ENCODE results near the gene C1QTNF3.
"Not testable (repeated sequence)": the region's sequence is repeated elsewhere in the genome, so short reads cannot be mapped to it uniquely, and the experiment has no call there.

Gene C1QTNF3

DNA sequence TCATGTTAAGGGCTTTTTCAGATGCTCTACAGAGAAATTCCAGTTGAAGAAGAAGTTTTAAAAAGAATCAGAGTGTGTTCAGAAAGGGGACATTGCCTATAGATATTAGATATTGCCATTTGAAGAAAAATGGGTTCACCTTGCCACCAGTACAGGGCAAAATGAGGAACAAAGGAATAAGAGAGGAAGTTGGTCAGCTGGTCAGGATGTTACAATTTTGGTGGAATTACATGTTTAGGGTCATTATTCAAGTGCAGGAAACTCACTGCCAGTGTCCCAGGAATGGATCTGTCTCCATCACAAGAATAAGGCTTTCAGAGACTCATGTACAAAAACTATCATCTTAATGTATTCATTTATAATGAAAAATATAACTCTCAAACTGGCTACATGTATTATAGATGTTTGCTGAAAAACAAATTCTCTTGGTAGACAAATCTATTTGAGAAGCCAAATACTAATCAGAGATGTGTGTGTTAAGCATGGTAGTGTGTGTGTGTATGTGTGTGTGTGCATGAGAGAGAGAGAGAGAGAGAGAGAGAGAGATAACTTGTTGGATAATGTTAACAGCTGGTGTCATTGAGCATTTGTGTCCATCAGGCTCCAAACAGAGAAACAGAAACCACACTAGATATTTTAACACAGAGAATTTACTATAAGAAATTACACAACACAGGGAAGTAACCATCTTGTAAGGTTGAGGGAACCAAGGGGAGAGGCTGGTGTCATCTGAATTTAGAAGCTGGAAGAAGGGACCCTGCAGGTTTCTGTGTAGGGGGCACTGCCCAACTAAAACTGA, 5.0 kb upstream of the C1QTNF3 start:
- peak; percentile 32 for DNase-seq

DNA sequence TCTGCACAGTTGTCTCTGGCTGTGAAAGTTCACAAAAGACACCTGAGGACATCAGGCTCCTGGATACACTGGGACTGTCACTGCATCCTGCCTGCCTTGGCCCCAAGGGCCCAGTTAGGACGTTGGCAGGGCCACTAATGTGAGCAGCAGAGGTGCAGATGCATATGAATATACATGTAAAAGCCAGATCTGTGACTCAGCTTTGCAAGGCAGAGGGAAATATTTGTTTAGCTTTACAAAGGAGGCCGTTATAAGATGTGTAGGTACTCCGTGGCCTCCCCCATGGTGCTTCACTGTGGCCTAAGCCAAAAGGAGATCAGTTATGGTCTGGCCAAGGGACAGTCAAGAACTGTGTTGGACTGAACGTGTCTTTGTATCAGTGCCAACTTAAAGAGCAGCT, 4.1 kb upstream of the C1QTNF3 start:
- DNase-seq = no peak

DNA sequence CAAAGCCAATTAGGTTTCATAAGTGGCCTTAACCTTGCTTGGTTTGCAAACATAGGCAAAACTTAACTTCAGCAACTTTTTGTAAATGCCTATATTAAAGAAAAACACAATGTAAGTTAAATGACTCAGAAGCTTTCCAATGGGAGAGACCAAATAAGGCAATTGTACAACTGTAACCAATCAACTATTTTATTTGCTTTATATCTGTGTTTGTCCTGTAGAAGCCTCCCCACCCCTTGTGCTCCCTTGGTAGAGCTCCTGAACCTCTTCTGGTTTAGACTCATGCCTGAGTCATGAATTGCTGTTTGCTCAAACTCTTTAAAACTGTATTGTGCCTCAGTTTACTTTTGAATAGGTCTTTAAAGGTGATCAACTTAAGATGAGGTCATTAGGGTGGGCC, 3.0 kb upstream of the C1QTNF3 start:
- DNase-seq = no peak

DNA sequence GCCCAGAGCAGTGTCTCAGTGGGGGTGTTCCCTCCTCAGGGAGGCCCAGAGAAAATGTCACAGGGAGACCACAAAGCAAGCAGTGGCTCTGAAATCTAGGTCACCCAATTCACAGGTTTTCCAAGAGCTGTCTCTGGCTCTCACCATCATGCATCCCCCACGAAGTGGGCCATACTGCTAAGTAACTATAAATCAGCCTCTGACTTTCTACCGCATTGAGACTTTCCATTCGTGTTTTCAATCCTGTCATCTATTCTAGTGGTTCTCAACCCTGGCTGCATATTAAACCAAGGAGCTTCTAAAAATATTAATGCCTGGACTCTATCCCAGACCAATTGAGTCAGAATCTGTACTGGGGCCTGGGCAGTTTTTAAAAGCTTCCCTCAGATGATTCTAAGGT, 2.0 kb upstream of the C1QTNF3 start:
- no peak for DNase-seq

DNA sequence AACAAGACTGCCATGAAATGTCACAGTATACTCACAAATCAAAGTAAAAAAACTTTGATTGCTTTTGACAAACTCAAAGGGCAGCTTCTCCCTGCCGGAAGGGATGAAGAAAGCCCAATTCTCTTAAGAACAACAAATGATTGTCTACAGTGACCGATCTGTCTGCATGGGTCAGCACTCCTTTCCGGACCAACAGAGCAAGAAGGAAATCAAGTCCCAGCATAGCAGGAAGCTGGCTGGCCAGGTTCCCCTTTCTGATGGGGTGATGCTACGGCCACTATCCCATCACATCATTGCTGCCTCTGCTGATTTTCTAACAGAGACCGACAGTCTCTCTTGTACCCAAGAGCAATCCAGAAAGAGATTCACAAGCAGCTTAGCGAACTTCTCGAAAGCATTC, 692 bp downstream of the C1QTNF3 start:
- DNase-seq = peak; percentile 53

DNA sequence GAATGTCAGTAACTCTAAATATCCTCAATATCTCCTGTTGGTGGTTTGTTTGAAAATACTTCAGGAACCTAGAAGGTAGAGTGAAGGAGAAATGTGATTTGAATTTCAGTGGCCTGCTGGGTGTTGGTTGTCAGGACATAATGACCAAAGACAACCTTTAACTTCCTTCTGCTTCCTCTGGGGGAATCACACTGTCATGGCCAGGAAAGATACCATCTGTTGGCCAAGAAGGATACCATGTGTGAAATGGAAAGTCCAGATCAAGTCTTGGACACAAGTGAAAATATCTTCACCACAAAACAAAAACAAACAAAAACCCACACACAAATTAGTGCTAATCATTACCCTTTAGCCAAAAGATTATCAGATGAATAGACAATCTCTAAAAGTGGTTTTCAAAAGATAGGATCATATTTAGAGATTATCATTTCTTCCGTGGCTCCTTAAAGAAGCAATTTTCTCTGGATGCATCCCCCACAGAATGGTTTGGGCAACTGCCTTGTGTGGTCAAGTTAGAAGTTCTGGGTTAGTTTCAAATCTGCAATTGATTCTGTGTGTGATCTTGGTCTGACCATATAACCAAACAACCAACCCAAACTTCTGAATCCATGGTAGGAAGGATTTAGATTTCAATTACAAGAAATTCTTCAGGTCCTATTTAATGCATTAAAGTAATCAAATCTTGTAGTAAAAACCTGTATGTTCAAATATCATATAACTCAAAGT, 1.6 kb downstream of the C1QTNF3 start:
- peak; percentile 16 for DNase-seq

DNA sequence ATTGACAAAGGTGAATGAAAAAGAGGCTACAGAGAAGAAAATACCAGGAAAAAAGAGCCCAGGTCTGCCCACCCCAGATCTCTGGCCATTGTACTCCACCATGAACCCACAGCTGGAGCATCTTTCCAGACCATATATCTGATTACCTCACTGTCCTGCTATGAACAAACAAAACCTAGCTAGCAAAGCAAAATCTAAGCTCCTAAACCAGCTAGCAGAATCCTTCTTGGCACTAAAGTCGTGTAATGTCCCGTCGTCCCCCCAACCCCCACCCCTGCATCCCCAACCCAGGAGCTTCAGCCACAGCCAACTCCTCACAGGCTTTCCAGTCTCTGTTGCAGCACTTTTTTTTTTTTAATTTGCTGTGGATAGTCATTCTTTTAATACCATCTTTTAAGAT, 2.5 kb downstream of the C1QTNF3 start:
- no peak for DNase-seq

DNA sequence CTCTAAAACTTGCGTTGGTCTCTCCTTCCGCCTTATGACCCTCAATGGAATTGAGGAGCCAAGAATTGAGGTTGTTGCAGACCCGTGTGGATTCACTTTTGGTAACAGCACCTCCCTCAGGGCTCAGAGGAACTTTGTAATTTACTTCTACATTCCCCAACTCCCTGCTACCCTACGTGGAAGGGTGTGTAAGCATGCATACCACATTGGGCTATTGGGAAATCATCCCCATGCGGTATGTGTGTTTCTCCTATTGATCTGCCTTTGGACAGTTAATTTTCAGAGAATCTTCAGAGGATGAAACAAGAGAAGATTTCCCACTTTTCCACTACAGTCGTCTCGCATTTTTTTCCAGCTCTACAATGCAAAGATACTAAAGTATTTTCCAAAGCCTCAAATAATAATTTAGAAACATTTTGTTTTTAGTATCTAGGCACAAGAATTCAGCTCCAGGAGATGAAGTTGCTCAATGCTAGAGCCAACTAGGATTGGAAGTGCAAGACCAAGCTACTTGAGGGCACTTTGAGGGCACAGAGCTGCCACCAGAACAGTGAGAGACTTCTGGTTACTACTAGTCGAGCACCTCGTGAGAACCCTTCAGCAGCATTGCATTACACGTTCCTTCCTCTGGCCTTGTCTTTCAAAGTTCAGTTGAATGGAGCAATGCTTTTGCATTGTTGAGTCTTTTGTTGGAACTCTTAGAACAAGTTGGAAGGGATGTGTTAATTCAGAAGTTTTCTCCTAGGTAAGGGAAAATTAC, 3.4 kb downstream of the C1QTNF3 start:
- DNase-seq = no peak

DNA sequence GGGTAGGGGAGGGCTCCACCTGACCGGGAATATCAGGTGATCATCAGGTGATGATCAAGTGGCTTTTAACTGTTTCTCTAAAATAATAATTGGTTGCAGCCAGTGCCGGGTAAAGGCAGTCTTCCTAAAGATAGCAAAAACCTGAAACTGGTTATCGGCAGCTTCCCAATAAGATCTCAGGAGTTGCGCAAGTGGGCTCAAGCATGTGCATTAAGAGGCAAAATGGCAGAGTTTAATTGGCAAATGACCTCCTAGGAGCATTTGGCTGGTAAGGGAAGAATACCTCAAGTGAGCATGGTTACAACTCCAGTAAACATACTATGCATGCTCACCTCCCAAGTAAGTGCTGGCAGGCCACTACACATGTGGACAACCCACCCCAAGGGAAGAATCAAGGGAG, 4.2 kb downstream of the C1QTNF3 start:
- no peak for DNase-seq

DNA sequence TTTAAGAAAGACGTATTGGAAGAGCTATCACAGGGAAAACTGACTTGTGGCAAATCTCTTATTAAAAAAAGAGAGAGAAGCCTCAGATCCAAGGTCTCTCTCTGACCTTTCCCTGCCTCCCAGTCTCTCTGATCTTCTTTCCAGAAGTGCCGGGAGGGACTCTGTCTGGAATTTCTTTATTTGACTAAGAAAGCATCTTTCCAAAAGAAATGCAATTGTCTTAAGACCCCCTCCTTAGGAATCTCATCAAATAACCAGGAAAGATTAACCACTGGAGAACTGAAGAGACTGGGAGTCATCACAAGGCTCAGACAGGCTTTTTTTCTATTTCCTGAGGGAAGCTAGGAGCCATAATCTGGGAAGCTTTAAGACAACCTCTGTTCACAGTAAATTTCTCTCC, 4.6 kb downstream of the C1QTNF3 start:
- DNase-seq = no peak

DNA sequence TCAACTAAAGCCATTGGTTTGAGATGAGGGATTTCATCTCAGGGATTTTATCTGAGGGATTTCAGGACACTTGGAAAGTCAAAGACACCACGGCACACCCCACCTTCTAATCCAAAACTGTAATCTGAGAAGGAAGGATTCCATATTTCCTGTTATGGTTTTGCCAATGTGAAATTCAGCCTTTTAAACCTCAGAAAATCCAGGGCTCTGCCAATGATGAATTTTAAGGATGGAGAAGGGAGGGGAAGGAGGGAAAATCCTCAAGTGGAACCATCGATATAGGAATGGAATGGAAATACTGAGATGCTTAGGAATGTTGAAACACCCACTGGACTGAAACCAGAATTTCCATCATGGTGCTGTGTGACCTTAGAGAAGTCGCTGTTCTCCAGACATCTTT, 5.3 kb downstream of the C1QTNF3 start:
- DNase-seq = no peak

DNA sequence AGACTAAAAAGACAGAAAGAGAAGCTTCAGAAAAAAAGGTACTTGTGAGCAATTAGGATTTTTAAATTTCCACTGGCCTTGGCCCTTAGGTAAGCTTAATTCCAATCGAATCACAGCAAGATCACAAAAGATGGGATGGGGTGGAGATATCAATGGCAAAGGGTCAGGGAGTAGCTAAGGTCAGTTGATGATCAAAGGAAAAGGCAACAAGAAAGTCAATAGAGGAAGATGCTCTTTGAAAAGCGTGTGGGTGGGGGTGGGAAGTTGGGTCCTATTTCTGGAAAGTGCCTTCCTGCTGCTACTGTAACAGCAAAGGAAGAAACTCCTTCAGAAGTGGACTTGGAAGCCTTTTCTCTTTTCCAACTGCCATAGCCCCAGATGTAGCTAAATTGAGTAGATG, 7.3 kb downstream of the C1QTNF3 start:
- DNase-seq = peak; percentile 45

DNA sequence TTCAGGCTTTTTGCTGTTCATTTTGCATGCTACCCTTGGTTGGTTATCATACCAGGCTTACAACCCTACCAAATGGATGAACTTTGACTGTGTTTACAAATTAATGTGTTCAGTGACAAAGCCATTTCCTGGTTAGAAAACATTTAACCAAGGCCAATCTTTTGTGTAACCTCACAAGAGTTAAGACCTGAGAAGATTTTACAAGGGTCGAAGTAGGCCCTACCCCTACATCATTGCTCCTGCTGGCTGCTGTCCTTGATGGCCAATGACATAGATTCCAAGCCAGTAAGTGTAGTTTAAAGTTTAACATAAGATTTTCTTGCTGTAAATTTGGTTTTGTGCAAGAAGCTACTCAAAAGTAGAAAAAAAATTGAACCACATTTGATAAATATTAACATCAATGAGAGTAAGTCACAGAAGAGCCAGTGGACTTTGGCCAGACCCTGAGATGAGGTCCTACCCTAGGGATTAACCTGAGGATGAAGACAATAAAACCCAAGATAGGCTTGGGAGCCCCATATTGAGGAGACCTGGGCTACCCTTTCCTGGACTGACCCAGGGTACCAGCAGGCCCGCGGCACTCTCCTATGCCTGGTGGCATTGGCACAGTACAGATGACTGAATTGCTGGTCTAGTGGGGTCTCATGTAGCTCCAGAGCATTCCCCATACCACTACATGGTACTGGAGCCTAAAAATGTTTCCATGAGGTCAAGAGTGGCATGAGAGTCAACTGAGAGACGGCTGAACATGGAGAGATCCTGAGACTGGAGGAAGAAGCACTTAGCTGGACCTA, 8.3 kb downstream of the C1QTNF3 start:
- no peak for DNase-seq

DNA sequence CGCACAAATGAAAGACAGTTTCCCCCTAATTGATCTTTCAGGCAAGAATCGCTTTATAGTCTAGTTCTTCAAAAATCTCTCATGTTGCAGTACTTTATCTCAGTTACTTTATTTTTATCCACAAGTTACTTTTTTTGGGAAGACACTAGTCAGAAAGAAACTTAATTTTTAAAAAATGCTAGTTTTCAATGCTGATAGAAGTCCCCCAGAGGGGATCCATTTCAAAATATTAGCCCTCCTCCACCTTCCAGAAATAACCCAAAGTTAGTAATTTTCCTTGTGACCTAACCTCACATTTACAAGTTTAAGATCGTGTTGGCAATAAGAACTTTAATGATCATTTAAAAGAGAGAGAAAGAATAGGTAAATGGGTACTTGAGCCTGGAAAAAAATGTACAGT, 11.0 kb downstream of the C1QTNF3 start:
- no peak for DNase-seq

DNA sequence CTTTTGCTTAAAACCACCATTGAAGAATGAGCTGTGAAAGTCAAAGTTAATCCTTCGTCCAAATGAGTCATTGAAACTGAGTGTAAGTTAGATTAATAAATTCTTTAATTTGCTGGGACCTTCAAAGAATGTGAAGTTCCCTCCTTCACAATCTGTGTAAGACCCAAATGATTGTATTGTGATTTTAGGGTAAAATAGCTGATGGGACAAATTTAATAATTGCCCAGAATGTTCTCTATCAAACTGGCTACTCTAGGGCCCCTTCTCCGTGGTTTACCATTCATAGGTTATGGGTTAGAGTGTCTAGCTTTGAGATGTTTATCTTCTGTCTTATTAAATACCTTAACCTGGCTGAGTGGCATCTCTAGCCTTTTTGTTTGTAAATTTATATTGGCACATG, 11.9 kb downstream of the C1QTNF3 start:
- DNase-seq = no peak

DNA sequence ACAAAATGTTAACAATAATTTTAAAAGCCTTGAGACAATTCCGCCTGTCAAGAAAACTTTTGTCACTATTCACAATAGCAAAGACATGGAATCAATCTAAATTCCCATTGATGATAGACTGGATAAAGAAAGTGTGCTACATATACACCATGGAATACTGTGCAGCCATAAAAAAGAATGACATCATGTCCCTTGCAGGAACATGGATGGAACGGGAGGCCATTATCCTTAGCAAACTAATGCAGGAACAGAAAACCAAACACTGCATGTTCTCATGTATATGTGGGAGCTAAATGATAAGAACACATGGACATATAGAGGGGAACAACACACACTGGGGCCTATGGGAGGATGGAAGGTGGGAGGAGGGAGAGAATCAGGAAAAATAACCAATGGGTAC, 12.4 kb downstream of the C1QTNF3 start:
- DNase-seq = not testable (repeated sequence)

DNA sequence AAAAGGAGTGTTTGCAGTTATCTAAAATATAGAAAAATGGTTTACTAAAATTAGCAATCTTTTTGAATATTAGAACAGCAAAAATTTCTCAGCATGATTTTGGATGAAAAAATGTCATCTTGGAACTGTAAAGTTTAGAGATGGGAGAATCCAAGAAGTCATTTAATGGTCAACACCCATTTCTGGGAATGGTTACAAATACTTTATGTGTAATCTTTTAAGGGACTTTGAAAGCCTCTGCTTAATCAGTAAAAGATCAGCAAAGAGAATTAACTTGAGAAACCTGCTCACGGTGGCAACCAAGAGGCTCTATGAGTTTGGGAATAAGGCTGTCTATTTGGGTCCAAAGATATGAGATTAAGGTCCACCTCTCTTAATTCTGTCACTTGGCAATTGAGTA, 13.0 kb downstream of the C1QTNF3 start:
- DNase-seq = no peak

DNA sequence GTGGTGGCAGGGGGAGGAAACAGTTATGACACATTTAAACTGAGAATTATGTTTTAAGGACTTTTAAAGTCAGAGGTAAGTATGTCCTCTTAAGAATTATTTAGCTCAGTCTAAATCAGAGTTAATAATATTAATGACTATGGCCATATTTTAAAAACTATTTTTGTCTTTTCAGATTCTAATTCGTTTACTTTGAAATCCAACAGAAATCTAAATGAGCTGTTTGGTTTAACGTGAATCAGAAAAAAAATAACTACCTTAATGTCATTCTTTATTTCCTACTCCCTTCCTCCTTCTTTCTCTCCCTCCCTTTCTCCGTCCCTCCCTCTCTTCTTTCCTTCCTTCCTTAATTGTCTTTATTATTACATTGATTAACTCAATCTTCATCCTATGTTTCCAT, 14.7 kb downstream of the C1QTNF3 start:
- DNase-seq = no peak

DNA sequence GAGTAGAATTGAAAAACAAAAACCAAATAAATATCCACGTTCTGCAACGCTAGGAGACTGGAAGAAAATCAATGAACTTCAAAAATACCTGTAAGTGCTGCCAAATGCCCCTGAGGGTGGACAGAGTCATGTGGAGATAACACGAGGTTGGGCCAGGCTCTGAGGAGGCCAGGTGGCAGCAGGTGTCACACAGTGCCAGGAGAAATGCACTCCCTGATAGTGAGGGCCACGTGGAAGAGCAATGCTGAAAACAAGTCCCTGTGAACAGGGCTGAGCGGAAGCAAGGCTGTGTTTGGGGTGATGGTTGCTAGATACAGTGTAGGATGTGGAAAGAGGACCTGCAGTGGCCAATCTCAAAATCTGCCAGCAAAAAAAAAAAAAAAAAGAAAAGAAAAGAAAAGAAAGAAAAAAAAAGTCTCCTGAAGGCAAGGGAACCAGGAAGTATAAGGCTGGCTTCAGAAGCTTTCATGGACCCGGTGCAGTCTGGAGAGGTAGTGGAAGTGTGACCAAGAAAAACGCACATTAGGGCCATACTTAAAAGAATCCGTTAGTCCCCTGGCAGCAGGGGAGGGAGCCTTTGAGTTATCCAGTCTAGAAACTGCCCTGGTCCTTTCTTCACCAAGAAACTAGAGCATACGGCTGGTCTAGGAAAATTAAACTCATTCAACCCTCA, 16.8 kb downstream of the C1QTNF3 start:
- DNase-seq = no peak

DNA sequence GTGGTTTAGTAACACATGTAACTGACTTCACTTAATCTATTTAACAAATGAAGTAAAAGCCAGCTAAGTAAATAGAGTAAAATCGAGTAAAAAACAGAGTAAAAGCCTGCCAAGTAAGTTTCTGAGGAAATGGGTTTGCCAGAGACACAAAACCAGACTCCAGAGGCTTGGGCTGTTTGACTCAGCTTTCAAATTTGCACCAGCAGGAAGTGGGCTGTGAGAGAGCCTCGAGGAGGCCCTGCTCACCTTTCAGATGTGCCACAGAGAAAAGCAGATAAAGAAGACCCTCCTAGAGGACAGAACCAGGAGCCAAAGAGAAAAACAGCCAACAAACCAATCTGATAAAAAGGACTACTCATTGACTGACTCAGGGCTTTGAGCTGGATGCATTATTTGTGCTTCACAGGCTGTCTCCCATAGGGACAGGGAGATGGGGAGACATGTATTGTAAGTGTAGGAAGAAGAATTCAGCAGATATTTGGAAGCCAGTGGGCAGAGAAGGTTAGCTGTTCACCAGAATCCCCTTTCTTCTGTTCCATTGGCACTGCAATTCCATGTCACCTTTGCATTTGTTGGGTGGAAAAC, 20.8 kb downstream of the C1QTNF3 start:
- no peak for DNase-seq

DNA sequence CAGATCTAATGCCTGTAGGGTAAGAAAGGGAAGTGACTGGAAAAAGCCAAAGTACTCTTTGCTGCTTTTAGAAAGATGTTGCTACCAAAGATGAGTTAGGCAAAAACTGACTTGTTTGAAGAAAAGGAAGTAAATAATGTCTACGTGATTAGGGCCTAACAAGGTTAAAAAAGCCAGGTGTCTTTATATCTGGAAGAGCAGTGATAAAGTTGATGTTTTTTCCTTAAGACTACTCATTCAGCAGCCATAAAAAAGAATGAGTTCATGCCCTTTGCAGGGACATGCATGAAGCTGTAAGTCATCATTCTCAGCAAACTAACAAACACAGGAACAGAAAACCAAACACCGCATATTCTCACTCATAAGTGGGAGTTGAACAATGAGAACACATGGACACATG, 21.7 kb downstream of the C1QTNF3 start:
- no peak for DNase-seq

DNA sequence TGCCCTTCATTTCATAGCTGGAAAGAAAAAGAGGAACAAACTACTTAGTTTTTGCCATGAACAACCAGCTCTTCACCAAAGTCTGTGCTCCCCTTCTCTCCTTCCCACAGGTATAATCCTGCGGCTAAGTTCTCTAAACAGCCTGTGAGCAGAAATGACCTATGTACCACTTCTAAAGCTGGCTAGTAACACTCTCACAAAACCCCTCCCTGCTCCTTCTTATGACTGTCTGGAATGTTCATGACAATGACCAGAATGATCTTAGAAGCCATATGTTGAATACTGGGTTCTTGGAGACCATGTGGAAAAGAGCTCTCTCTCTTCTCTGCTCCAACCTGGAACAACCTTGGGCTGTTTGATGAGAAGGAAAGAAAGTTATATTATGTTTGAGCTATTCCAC, 22.3 kb downstream of the C1QTNF3 start:
- DNase-seq = no peak
